ENCODE data around the gene GPC3.
"Not testable (repeated sequence)": the region's sequence is repeated elsewhere in the genome, so short reads cannot be mapped to it uniquely, and the experiment has no call there.

Gene GPC3

GRCh38 chrX:133926099-133926498, 59.3 kb downstream of the GPC3 start:
- no peak for DNase-seq (ENCODE audit: low read depth)

DNA sequence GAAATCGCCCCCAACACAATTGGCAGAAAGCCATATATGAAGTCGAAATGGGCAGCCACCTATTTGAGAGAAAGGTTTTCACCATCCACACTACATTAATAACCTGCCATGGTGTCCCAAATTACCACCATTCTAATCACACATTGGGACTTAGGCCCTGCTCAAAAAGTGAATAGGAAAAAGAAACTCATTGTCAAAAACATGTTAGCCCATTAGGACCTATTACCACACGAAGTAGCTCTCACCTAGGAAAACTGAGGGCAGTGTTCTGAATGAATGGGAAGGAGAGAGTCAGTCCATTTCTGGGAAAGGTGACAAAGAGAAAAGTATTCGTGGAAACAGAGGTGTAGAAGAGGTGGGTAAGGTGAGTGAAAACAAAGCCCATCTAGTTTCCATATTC, 60.8 kb downstream of the GPC3 start:
- no peak for DNase-seq (ENCODE audit: low read depth)

- no peak for DNase-seq (ENCODE audit: low read depth)
Measured at GRCh38 chrX:133923548-133923947, 61.8 kb downstream of the GPC3 start.

- no peak for DNase-seq (ENCODE audit: low read depth)
Measured at GRCh38 chrX:133923113-133923512, 62.3 kb downstream of the GPC3 start.

- no peak for DNase-seq (ENCODE audit: low read depth)
Measured at GRCh38 chrX:133922390-133922771, 63.0 kb downstream of the GPC3 start.

- no peak for DNase-seq (ENCODE audit: low read depth)
Measured at GRCh38 chrX:133921764-133922389, 63.5 kb downstream of the GPC3 start.

- DNase-seq (ENCODE audit: low read depth), result no peak
Measured at GRCh38 chrX:133921086-133921485, 64.3 kb downstream of the GPC3 start.

GRCh38 chrX:133918361-133918771, 67.0 kb downstream of the GPC3 start:
- DNase-seq (ENCODE audit: low read depth), result no peak

GRCh38 chrX:133916984-133917722, 68.2 kb downstream of the GPC3 start:
- no peak for DNase-seq (ENCODE audit: low read depth)

DNA sequence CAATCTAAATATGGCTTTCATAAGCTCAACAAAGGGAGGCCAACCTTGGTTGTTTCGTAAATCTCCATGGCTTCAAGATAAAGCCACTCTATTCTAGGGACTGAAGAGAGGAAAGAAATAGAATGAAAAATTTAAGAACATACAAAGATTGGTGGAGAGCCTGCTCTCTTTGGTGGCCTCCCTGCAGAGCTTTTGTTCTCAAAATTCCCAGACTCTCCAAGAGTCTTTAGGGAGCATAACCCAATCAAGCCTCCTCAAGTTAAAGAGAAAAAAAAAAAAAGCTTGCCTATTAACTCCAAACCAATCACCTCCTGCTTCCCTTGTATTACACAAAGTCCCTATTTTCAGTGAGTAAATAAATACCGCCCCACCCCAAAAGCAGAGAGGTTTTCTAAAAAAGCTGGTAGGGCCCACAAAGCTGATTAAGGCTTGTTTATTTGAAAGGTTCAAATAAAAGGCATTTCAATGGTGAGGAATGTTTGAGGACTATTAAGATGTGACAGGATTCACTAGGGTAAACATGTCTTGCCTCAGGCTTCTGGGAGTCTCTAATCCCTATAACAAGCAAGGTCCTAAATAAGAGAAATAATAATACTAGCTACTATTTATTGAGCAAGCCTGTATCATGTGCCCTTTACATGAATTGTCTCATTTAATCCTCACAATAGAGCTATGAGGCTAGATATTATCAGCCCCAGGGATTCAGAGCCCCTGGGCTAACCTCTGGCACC, 71.6 kb downstream of the GPC3 start:
- DNase-seq (ENCODE audit: low read depth), result no peak

- no peak for DNase-seq (ENCODE audit: low read depth)
Measured at GRCh38 chrX:133913009-133913408, 72.4 kb downstream of the GPC3 start.

- DNase-seq (ENCODE audit: low read depth), result no peak
Measured at GRCh38 chrX:133911825-133912495, 73.4 kb downstream of the GPC3 start.

DNA sequence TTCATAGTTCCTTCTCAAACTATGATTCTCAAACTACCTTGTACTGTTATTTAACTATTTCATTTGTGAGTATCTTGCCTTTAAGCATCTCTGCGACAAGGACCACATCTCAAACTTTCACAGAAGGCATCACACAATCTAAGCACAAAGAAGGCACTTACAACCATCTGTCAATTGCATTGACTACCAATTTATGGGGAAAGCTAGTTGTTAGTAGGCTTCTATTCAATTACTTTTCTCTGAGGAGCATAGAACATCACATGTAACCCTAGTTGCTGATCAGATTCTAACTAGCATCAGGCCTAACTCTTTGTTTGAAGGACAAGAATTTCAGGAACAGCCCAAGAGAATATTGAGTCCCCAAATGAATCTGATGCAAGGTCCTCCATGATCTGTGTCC, 74.9 kb downstream of the GPC3 start:
- no peak for DNase-seq (ENCODE audit: low read depth)

DNA sequence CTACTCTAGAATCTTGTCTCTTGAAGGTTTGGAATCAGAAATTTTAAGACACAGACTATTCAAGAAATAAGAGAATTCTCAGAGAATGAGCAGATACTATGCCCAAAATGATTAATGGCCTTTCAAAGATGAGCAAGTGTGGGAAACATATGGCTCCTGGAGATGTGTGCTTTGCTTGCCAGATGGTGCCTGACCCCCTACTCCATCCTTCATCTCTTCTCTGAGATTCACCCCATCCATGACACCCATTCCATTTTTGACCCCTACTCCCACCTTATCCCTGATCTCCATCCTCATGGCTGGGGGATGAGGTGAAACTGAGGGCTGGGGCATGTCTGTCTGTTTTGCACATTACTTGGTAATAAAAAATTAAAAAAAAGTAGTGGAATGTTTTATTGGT, 75.5 kb downstream of the GPC3 start:
- no peak for DNase-seq (ENCODE audit: low read depth)

DNA sequence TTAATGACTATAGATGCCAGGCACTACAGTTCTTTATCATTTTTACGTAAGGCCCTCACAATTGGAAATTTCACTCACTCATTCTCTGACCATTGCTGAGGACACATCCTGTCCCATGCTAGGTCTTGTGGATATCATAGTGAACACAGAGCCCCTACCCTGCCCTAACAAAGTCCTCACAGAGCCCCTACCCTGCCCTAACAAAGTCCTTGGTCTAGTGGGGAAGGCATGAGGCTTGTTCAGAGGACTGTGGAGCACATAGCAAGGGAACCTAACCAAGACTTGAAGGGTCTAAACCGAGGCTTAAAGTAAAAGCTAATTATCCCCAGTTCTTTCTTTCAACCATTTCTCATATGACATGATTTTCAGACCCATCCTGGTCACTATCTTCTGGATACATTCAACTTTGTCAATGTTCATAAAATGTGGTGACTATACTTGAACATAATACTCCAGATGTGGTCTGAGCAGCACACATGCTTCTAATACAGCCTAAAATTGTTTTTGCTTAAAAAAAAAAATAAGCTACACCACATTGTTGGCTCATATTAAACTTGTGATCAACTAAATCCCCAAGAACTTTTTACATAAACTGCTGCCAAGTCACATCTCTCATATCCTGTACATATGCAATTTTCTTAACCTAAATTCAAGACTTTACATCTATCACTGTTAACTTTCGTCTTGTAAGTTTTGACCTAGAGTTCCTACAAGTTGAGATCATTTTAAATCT, 77.0 kb downstream of the GPC3 start:
- no peak for DNase-seq (ENCODE audit: low read depth)

DNA sequence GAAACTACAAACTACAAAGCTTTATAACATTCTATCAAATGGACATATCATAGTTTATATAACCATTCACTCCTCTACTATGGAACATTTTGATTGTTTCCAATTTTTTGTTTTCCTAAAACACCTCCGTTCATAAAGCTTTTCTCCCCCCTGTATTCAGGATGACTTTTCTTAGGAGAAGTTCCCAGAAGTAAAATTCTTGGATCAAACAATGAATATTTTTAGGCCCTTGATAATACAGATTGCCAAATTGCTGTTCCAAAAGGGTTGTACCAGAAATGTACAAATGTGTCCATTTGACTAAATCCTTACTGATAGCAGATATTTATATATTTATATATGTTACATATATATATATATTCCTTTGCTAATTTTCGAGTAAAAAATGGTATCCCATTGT, 77.8 kb downstream of the GPC3 start:
- no peak for DNase-seq (ENCODE audit: low read depth)

- no peak for DNase-seq (ENCODE audit: low read depth)
Measured at GRCh38 chrX:133905305-133905704, 80.1 kb downstream of the GPC3 start.

DNA sequence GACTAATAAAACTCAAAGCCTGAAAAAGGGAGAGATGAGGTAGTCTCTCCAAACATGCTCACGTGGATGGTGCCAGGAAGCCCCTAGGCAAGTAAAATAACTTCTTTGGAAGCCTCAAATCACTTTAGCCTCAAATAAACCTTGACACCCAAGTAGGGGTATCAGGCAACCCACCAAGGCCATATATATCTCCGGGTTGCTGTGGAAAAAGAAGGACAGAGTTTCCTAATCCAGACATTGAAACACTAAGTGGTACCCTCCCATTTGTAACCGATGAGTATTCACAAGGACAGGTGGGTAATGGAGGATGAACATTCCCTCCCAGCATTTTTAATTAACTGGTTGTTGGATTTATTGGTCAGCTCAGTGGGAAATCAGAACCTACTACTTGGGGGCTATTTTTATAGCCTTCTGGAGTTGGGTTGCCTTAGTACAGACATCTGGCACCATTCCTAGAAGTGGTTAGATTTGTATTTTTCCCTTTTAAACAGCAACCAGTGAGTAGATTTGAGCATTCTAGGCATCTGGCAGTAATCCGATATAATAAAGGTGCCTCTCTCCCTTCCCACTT, 87.7 kb downstream of the GPC3 start:
- no peak for DNase-seq (ENCODE audit: low read depth)

- no peak for DNase-seq (ENCODE audit: low read depth)
Measured at GRCh38 chrX:133892337-133892736, 93.1 kb downstream of the GPC3 start.

DNA sequence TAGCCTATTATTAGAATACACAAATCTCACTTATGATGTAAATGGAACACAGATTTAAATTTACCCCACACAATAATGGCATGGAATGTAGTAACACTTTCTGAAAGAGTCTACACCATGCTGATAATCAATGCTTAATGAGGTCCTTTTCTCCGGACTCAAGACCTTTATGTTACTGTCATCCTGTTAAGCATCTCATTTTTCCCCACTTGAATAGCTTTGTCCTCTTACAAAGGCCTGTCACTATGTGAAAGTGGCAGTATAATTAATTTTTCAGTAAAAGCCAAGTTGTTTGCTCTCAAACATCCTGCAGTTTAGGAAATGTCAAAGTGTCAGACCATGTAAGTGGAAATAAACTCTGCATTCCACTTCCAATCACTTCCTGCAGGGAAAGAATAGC, 96.4 kb downstream of the GPC3 start:
- no peak for DNase-seq (ENCODE audit: low read depth)

- DNase-seq (ENCODE audit: low read depth), result not testable (repeated sequence)
Measured at GRCh38 chrX:133888084-133888483, 97.3 kb downstream of the GPC3 start.
